Measurements from ENCODE around the gene KRTAP2-4. TPM values are rescaled to one million over a fixed set of nuclear protein-coding genes. Genes with fewer than 3 reads are reported as not detected.
"Not testable (repeated sequence)": the region's sequence is repeated elsewhere in the genome, so short reads cannot be mapped to it uniquely, and the experiment has no call there.

KRTAP2-4 gene
- total RNA-seq, 1 experiment from 2014 or later: not detected

- DNase-seq; H3K36me3 ChIP-seq (replicated peaks; ENCODE audit: control insufficient read depth, insufficient read depth, low read length); H3K4me3 ChIP-seq (ENCODE audit: insufficient read depth, low read depth, low read length); H3K27me3 ChIP-seq (ENCODE audit: control insufficient read depth, insufficient read depth, low read length): not testable (repeated sequence)
These were observed 23.2 kb upstream of the KRTAP2-4 start for GRCh38 chr17:41088760-41089352.

- H3K4me3 ChIP-seq (ENCODE audit: insufficient read depth, low read depth, low read length); H3K36me3 ChIP-seq (replicated peaks; ENCODE audit: control insufficient read depth, insufficient read depth, low read length); DNase-seq; H3K27me3 ChIP-seq (ENCODE audit: control insufficient read depth, insufficient read depth, low read length): not testable (repeated sequence)
These were observed 18.6 kb upstream of the KRTAP2-4 start, which contains the start of gene KRTAP4-7 for GRCh38 chr17:41084100-41084856. Gene KRTAP4-7 (plus strand): TSS chr17:41084150. CDS start chr17:41084207, 57 bp downstream.

GRCh38 chr17:41083427-41083826 is 17.7 kb upstream of the KRTAP2-4 start:
- DNase-seq; H3K36me3 ChIP-seq (replicated peaks; ENCODE audit: control insufficient read depth, insufficient read depth, low read length); H3K4me3 ChIP-seq (ENCODE audit: insufficient read depth, low read depth, low read length); H3K27me3 ChIP-seq (ENCODE audit: control insufficient read depth, insufficient read depth, low read length): not testable (repeated sequence)

- H3K4me3 ChIP-seq (ENCODE audit: insufficient read depth, low read depth, low read length): no peak overlapping the region
- no peaks in the 10 kb centered on the region for H3K36me3 ChIP-seq (replicated peaks; ENCODE audit: control insufficient read depth, insufficient read depth, low read length)
- H3K27me3 ChIP-seq (ENCODE audit: control insufficient read depth, insufficient read depth, low read length): no peaks in the 10 kb centered on the region
- no peak for DNase-seq
These were observed 16.9 kb upstream of the KRTAP2-4 start for GRCh38 chr17:41082626-41083025.

DNA sequence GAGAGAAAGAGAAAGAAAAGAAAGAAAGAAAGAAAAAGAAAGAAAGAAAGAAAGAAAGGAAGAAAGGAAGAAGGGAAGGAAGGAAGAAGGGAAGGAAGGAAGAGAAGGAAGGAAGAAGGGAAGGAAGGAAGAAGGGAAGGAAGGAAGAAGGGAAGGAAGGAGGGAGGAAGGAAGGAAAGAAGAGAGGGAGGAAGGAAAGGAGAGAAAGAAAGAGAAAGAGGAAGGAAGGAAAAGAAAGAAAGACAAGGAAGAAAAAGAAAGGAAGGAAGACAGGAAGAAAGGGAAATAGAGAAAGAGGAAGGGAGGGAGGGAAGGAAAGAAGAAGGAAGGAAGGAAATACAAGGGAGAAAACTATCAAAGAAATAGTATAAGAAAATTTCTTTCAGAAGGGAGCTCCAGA is 11.1 kb upstream of the KRTAP2-4 start:
- Histone ChIP-seq H3K36me3 (replicated peaks; ENCODE audit: control insufficient read depth, insufficient read depth, low read length) (no peaks in the 10 kb centered on the region), H3K27me3 (ENCODE audit: control insufficient read depth, insufficient read depth, low read length) (no peaks in the 10 kb centered on the region), H3K4me3 (ENCODE audit: insufficient read depth, low read depth, low read length) (no peak overlapping the region)
- DNase-seq: no peak

GRCh38 chr17:41073676-41074075 is 8.0 kb upstream of the KRTAP2-4 start:
- H3K36me3 ChIP-seq (replicated peaks; ENCODE audit: control insufficient read depth, insufficient read depth, low read length): no peaks in the 10 kb centered on the region
- H3K4me3 ChIP-seq (ENCODE audit: insufficient read depth, low read depth, low read length): no peak overlapping the region
- no peak for DNase-seq
- no peaks in the 10 kb centered on the region for H3K27me3 ChIP-seq (ENCODE audit: control insufficient read depth, insufficient read depth, low read length)

DNA sequence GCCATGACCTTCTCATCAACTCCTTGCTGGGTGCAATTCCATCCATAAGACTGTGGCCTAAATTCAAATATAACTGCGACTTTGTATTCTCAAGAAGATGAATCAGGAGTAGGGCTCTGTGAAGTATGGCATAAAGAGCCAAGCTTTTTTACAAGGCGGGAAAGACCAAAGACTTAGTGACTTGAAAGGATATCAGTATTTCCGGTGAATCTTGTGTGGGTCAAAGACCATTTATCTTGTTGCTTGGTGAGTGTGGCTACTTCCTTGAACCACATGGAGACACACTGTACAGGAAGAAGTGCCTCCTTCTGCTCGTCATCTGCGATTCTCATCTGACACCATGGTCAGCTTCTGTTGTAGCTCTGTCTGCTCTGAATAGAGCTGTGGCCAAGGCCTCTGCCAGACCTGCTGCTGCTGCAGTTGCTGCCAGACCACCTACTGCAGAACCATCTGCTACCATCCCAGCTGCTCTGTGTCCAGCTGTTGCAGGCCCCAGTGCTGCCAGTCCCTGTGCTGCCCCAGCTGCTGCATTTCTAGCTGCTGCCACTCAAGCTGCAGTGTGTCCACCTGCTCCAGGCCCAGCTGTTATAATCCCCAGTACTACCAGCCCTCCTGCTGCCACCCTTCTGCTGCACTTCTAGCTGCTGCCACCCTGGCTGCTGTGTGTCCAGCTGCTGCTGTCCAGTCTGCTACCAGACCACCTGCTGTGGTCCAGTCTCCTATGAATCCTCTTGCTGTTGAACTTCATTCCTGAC is 6.1 kb upstream of the KRTAP2-4 start:
- H3K27me3 ChIP-seq (ENCODE audit: control insufficient read depth, insufficient read depth, low read length): no peaks in the 10 kb centered on the region
- no peak for DNase-seq
- no peak overlapping the region for H3K4me3 ChIP-seq (ENCODE audit: insufficient read depth, low read depth, low read length)
- no peaks in the 10 kb centered on the region for H3K36me3 ChIP-seq (replicated peaks; ENCODE audit: control insufficient read depth, insufficient read depth, low read length)

DNA sequence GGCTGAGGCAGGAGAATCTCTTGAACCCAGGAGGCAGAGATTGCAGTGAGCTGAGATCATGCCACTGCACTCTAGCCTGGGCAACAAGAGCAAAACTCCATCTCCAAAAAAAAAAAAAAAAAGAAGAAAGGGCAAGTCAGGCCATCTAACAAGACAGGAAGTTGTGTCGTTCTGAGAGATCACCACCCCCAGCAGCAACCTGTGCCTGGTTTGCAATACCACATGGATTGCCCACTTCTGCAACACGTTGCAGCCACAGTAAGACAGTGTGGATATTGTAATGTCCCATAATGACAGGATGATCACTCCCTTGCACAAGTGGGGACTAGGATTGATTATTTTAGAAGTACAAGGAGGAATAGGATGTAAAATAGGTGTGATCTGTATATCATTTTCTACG is 3.4 kb upstream of the KRTAP2-4 start:
- H3K4me3 ChIP-seq (ENCODE audit: insufficient read depth, low read depth, low read length): no peak overlapping the region
- H3K36me3 ChIP-seq (replicated peaks; ENCODE audit: control insufficient read depth, insufficient read depth, low read length): no peaks in the 10 kb centered on the region
- no peak for DNase-seq
- no peaks in the 10 kb centered on the region for H3K27me3 ChIP-seq (ENCODE audit: control insufficient read depth, insufficient read depth, low read length)

DNA sequence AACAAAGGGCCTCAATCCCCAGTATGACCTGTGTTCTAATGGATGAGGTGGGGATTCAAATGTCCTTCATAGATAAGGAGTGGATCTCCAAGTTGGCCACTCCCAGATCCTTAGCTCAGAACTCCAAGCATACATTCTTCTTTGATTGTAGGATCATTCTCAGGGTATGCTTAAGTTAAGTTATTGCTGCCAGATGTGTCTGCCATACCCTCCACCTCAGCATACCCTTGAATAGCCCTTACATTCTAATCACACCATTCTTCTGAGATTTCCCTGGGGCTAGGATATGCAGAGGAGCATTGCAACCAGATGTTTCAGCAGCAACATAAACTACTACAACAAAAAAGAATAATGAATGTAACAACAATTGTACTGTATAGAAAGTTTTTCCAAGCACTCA is 1.6 kb upstream of the KRTAP2-4 start:
- DNase-seq: no peak
- no peaks in the 10 kb centered on the region for H3K36me3 ChIP-seq (replicated peaks; ENCODE audit: control insufficient read depth, insufficient read depth, low read length)
- no peaks in the 10 kb centered on the region for H3K27me3 ChIP-seq (ENCODE audit: control insufficient read depth, insufficient read depth, low read length)
- no peak overlapping the region for H3K4me3 ChIP-seq (ENCODE audit: insufficient read depth, low read depth, low read length)

DNA sequence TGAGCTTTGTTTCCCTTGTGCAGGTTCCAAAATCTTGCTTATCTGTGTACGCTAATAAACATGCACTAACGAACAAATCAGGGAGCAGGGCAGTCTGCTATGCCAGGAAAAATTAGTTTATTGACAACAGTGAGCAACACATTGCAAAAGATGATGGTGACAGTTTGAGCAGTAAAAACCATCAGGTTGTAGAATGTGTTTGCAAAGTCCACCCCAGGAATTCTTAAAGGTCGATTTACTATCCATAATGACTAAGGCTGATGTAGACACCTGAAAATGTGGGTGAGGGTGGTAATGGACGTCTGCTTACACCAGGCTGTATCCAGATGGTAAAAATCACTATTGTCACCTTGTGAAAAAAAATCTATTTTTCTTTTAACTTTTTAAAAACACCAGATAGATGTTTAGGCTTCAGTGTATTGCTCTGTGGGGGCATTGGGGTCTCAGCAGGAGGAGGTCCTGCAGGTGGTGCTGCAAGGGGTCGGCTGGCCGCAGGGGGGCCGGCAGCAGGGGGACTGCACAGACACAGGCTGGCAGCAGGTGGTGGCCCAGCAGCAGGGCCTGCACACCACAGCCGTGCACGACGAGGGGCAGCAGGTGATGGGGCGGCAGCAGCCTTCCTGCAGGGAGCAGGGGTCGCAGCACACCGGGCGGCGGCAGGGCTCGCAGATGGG is 526 bp downstream of the KRTAP2-4 start:
- not testable (repeated sequence) for H3K4me3 ChIP-seq (ENCODE audit: insufficient read depth, low read depth, low read length); H3K27me3 ChIP-seq (ENCODE audit: control insufficient read depth, insufficient read depth, low read length); H3K36me3 ChIP-seq (replicated peaks; ENCODE audit: control insufficient read depth, insufficient read depth, low read length); DNase-seq

GRCh38 chr17:41064301-41064700 is 1.4 kb downstream of the KRTAP2-4 start:
- no peak for DNase-seq
- Histone ChIP-seq H3K36me3 (replicated peaks; ENCODE audit: control insufficient read depth, insufficient read depth, low read length) (no peaks in the 10 kb centered on the region), H3K4me3 (ENCODE audit: insufficient read depth, low read depth, low read length) (no peak overlapping the region), H3K27me3 (ENCODE audit: control insufficient read depth, insufficient read depth, low read length) (no peaks in the 10 kb centered on the region)

GRCh38 chr17:41063449-41063848 is 2.2 kb downstream of the KRTAP2-4 start:
- Histone ChIP-seq H3K36me3 (replicated peaks; ENCODE audit: control insufficient read depth, insufficient read depth, low read length) (no peaks in the 10 kb centered on the region), H3K27me3 (ENCODE audit: control insufficient read depth, insufficient read depth, low read length) (no peaks in the 10 kb centered on the region), H3K4me3 (ENCODE audit: insufficient read depth, low read depth, low read length) (no peak overlapping the region)
- DNase-seq: no peak

- no peak for DNase-seq
- no peaks in the 10 kb centered on the region for H3K27me3 ChIP-seq (ENCODE audit: control insufficient read depth, insufficient read depth, low read length)
- H3K4me3 ChIP-seq (ENCODE audit: insufficient read depth, low read depth, low read length): no peak overlapping the region
- H3K36me3 ChIP-seq (replicated peaks; ENCODE audit: control insufficient read depth, insufficient read depth, low read length): no peaks in the 10 kb centered on the region
These were observed 3.7 kb downstream of the KRTAP2-4 start for GRCh38 chr17:41061964-41062363.

DNA sequence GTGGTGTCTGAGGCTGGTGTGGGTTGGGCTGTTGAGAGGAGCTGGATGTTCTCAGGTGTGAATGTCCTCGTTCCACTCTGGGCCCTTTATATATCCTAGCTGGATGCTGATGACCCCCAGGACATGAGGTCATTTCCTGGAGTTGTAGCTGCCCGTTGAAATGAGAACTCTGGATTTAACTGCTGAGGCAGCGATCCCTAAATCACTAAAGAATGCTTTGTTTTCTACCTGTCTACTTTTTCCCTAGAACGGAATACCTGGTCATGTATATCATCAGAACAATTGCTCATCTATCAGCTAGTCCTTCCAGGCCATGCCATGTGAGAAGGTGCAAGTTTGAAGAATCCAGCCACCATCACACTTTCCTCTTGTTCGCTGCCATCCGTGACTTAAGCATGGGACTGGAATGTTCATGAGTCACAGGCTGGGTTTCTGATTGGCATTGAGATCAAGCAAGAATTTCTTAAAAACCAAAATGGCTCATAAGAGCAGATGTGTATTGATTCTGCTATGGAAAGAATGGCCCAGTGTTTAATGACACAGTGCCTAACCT is 5.6 kb downstream of the KRTAP2-4 start, which contains the start of gene KRTAP2-3:
KRTAP2-3 (minus strand) TSS at position 63 of the 553 bp plus-strand sequence. CDS start 64 bp downstream, outside the sequence.
- no peaks in the 10 kb centered on the region for H3K27me3 ChIP-seq (ENCODE audit: control insufficient read depth, insufficient read depth, low read length)
- DNase-seq: no peak
- no peak within 1 kb of the TSS for H3K4me3 ChIP-seq (ENCODE audit: insufficient read depth, low read depth, low read length)
- H3K36me3 ChIP-seq (replicated peaks; ENCODE audit: control insufficient read depth, insufficient read depth, low read length): no peaks in the 10 kb centered on the region

All from H7 (cell line).